Activated T-helper 17 cell treated with anti-CD3 and anti-CD28 coated beads, Interleukin-2, amount 50 U/mL, for 72 hours (primary cell): ENCODE measurements around the gene KRTAP19-6. TPM values are rescaled to one million over a fixed set of nuclear protein-coding genes. Genes with fewer than 3 reads are reported as not detected.
"Not testable (repeated sequence)": the region's sequence is repeated elsewhere in the genome, so short reads cannot be mapped to it uniquely, and the experiment has no call there.

Source experiments
- ATAC-seq: fragments of 150-1000 bp; cut with Tn5 transposase; replicated peaks from 2 replicates; pipeline ENCODE4 v1.10.0; 2021; ENCODE audit warnings: mild to moderate bottlenecking, moderate library complexity
- H3K27ac Mint-ChIP-seq: one replicate; pipeline ENCODE4 v1.8.0; 2022; ENCODE audit warnings: mixed read lengths
- H3K27me3 Mint-ChIP-seq: one replicate; pipeline ENCODE4 v1.8.0; 2022; ENCODE audit warnings: mixed read lengths
- H3K36me3 Mint-ChIP-seq: one replicate; pipeline ENCODE4 v1.8.0; 2022; ENCODE audit warnings: low read depth, mild to moderate bottlenecking, mixed read lengths
- H3K4me1 Mint-ChIP-seq: one replicate; pipeline ENCODE4 v1.8.0; 2022; ENCODE audit warnings: mixed read lengths
- H3K4me3 Mint-ChIP-seq: one replicate; pipeline ENCODE4 v1.8.0; 2022; ENCODE audit warnings: mild to moderate bottlenecking, mixed read lengths
- H3K9me3 Mint-ChIP-seq: one replicate; pipeline ENCODE4 v1.8.0; 2022; ENCODE audit warnings: mixed read lengths
- total RNA-seq, 2 donors: library from RNA; stranded (reverse); gene quantifications; one replicate each; pipeline ENCODE4 v1.2.3, GENCODE V29; 2022

The KRTAP19-6 gene
- total RNA-seq, 2 donors from 2014 or later: not detected

- H3K4me1 Mint-ChIP-seq: not testable (repeated sequence)
These were observed 36.0 kb downstream of the KRTAP19-6 start for GRCh38 chr21:30505621-30506205.

GRCh38 chr21:30502041-30502440 lies 39.6 kb downstream of the KRTAP19-6 start, which contains the start of gene KRTAP19-5:
Gene KRTAP19-5, minus strand, starts transcription at chr21:30502141. Its CDS starts 51 bp downstream, at chr21:30502090.
- no peak for ATAC-seq
- H3K36me3 Mint-ChIP-seq: no peaks in the 10 kb centered on the region
- no peak within 1 kb of the TSS for H3K4me3 Mint-ChIP-seq
- H3K27me3 Mint-ChIP-seq: peaks cover 14% of the 10 kb centered on the region
- H3K4me1 Mint-ChIP-seq: no peaks in the 10 kb centered on the region
- no peaks in the 10 kb centered on the region for H3K9me3 Mint-ChIP-seq
- H3K27ac Mint-ChIP-seq: no peak within 1 kb of the TSS

More at GRCh38 chr21:30505621-30506205, 36.0 kb downstream of the KRTAP19-6 start:
- not testable (repeated sequence) for H3K36me3 Mint-ChIP-seq, H3K9me3 Mint-ChIP-seq, ATAC-seq, H3K4me3 Mint-ChIP-seq, H3K27ac Mint-ChIP-seq
- peaks cover 20% of the 10 kb centered on the region for H3K27me3 Mint-ChIP-seq

GRCh38 chr21:30497065-30497464 lies 44.6 kb downstream of the KRTAP19-6 start, which contains the start of gene KRTAP19-4:
Gene KRTAP19-4, minus strand, starts transcription at chr21:30497165. Its CDS starts 55 bp downstream, at chr21:30497110.
- no peak for ATAC-seq
- Mint-ChIP-seq H3K4me1 (no peaks in the 10 kb centered on the region), H3K27me3 (no peaks in the 10 kb centered on the region), H3K36me3 (no peaks in the 10 kb centered on the region), H3K27ac (no peak within 1 kb of the TSS), H3K9me3 (no peaks in the 10 kb centered on the region), H3K4me3 (no peak within 1 kb of the TSS)

GRCh38 chr21:30491963-30492428 lies 49.7 kb downstream of the KRTAP19-6 start, which contains the start of gene KRTAP19-3:
Gene KRTAP19-3, minus strand, starts transcription at chr21:30492013. Its CDS starts 56 bp downstream, at chr21:30491957.
- Mint-ChIP-seq H3K4me3 (no peak within 1 kb of the TSS), H3K27me3 (no peaks in the 10 kb centered on the region), H3K9me3 (no peaks in the 10 kb centered on the region), H3K36me3 (no peaks in the 10 kb centered on the region), H3K27ac (no peak within 1 kb of the TSS), H3K4me1 (no peaks in the 10 kb centered on the region)
- ATAC-seq: no peak

Other genes with a start within 250 kb of the KRTAP19-6 start
- gene KRTAP26-1, start 221.5 kb downstream of the KRTAP19-6 start, total RNA-seq: not detected
- gene KRTAP27-1, start 204.2 kb downstream of the KRTAP19-6 start, total RNA-seq: not detected
- not detected for gene KRTAP23-1, start 193.3 kb downstream of the KRTAP19-6 start, total RNA-seq
- not detected for gene KRTAP13-2, start 169.6 kb downstream of the KRTAP19-6 start, total RNA-seq
- not detected for gene KRTAP13-1, start 145.8 kb downstream of the KRTAP19-6 start, total RNA-seq
- gene KRTAP13-3, start 115.9 kb downstream of the KRTAP19-6 start, total RNA-seq: not detected
- not detected for gene KRTAP13-4, start 111.6 kb downstream of the KRTAP19-6 start, total RNA-seq
- gene KRTAP15-1, start 101.6 kb downstream of the KRTAP19-6 start, total RNA-seq: not detected
- not detected for gene KRTAP19-1, start 61.5 kb downstream of the KRTAP19-6 start, total RNA-seq
- not detected for gene KRTAP19-2, start 54.4 kb downstream of the KRTAP19-6 start, total RNA-seq
- not detected for gene KRTAP19-3, start 49.9 kb downstream of the KRTAP19-6 start, total RNA-seq
- not detected for gene KRTAP19-4, start 44.7 kb downstream of the KRTAP19-6 start, total RNA-seq
- not detected for gene KRTAP19-5, start 39.7 kb downstream of the KRTAP19-6 start, total RNA-seq
- not detected for gene KRTAP19-7, start 19.4 kb upstream of the KRTAP19-6 start, total RNA-seq
- gene KRTAP22-2, start 48.5 kb upstream of the KRTAP19-6 start, total RNA-seq: not detected
- not detected for gene KRTAP6-3, start 50.6 kb upstream of the KRTAP19-6 start, total RNA-seq
- not detected for gene KRTAP6-2, start 57.0 kb upstream of the KRTAP19-6 start, total RNA-seq
- not detected for gene KRTAP22-1, start 59.2 kb upstream of the KRTAP19-6 start, total RNA-seq
- gene KRTAP6-1, start 72.1 kb upstream of the KRTAP19-6 start, total RNA-seq: not detected
- gene KRTAP20-1, start 74.6 kb upstream of the KRTAP19-6 start, total RNA-seq: not detected
- gene KRTAP20-4, start 78.8 kb upstream of the KRTAP19-6 start, total RNA-seq: not detected
- gene KRTAP20-2, start 93.3 kb upstream of the KRTAP19-6 start, total RNA-seq: not detected
- gene KRTAP20-3, start 101.0 kb upstream of the KRTAP19-6 start, total RNA-seq: not detected
- gene KRTAP21-3, start 176.9 kb upstream of the KRTAP19-6 start, total RNA-seq: not detected
- not detected for gene KRTAP21-2, start 205.4 kb upstream of the KRTAP19-6 start, total RNA-seq
- gene KRTAP21-1, start 213.6 kb upstream of the KRTAP19-6 start, total RNA-seq: not detected